GM12874 (cell line): ENCODE results near the gene SMPDL3B.

Experiments used
- TF ChIP-seq, protein P1 (sequence below): IDR thresholded peaks from 2 replicates; pipeline ENCODE4 v1.5.1; 2011; ENCODE audit warnings: low read depth, mild to moderate bottlenecking, control low read depth, low read length, moderate library complexity; ENCODE audit not compliant: insufficient read depth

The SMPDL3B gene

GRCh38 chr1:27954186-27954585, 19.4 kb downstream of the SMPDL3B start:
- TF ChIP-seq, protein P1, sequence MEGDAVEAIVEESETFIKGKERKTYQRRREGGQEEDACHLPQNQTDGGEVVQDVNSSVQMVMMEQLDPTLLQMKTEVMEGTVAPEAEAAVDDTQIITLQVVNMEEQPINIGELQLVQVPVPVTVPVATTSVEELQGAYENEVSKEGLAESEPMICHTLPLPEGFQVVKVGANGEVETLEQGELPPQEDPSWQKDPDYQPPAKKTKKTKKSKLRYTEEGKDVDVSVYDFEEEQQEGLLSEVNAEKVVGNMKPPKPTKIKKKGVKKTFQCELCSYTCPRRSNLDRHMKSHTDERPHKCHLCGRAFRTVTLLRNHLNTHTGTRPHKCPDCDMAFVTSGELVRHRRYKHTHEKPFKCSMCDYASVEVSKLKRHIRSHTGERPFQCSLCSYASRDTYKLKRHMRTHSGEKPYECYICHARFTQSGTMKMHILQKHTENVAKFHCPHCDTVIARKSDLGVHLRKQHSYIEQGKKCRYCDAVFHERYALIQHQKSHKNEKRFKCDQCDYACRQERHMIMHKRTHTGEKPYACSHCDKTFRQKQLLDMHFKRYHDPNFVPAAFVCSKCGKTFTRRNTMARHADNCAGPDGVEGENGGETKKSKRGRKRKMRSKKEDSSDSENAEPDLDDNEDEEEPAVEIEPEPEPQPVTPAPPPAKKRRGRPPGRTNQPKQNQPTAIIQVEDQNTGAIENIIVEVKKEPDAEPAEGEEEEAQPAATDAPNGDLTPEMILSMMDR, result no peak

- TF ChIP-seq, protein P1, result no peak
Observed at GRCh38 chr1:27955076-27955475, 20.3 kb downstream of the SMPDL3B start.

DNA sequence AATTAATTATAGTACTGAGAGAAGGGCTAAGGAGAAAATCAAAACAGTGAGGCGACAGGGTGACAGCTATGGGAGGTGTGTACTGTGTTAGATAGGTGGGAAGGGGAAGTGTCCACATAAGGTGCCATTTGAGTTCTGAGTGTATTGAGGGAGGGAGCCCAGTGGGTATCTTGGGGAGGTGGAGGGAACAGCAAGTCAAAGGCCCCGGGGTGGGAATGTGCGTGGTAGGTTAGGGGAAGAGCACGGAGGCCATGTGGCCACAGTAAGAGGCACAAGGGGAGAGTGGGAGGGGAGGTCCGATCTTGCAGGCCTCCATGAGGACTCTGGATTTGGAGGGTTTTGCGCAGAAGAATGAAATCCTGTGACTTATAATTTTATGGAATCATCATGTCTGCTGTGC, 22.0 kb downstream of the SMPDL3B start:
- TF ChIP-seq, protein P1, result no peak

DNA sequence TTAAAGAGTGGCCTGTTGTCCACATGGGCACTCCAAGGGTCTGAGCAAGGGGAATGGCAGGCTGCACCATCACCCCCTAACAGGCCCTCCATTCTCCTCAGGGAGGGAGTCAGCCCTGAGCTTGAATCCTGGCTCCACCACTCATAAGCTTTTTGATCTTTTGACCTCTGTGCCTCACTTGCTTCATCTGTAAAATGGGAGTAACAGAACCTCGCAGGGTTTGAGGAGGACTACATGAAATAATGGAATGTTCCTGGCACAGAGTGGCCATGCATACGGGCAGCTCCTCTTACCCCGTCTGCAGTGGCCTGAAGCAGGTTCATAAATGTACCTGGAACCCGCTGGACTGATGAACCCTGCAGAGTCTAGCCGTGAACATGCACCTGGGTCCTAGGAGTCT, 22.9 kb downstream of the SMPDL3B start:
- TF ChIP-seq, protein P1, result no peak

DNA sequence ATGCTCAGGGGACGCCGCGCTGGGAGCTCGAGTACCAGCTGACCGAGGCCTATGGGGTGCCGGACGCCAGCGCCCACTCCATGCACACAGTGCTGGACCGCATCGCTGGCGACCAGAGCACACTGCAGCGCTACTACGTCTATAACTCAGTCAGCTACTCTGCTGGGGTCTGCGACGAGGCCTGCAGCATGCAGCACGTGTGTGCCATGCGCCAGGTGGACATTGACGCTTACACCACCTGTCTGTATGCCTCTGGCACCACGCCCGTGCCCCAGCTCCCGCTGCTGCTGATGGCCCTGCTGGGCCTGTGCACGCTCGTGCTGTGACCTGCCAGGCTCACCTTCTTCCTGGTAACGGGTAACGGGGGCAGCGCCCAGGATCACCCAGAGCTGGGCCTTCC, 23.7 kb downstream of the SMPDL3B start:
- TF ChIP-seq, protein P1, result no peak

- TF ChIP-seq, protein P1, result peak; percentile 73
Observed at GRCh38 chr1:27959792-27960603, 25.2 kb downstream of the SMPDL3B start, which contains the start of gene XKR8. XKR8 (plus strand) TSS chr1:27959973; CDS start chr1:27960070, 97 bp downstream.

DNA sequence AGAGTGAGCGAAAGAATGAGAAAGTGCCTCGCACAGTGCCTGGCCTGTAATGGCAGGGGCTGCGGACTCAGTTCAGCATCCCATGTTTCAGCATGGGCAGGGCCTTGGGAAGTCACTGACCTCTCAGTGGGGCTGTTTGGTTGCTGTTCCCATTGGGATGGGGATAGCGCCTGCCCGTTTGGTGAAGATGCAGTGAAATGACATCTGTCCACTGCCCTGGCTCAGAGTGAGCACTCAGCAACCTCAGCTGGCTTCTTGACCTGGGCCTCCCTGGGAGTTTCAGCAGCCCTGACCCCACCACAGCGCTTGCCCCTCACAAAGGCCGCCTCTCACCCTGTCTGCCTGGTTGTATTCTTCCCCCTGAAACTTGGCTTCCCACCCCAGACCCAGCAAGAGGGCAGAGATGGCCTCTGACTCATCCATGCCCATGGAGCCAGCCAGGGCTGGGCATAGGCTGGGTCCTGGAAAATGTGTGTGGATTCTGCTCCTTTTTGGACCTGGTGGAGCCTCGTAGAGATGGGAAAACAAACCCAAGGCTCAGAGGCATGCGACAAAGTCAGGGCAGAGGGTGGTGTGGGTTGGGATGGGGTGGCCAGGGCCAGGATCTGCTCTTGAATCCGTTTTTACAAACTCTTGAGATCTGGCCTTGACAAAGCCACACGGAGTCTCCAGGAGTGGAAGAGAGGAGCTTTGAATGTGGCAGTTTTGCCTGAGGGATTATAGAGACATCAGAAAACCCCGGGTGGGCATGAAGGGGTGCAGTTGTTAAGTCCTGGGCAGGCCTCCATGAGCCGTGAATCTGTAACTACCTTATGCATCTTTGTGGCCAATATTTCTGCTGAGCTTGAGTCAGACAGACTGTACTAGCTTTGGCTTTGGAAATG, 26.2 kb downstream of the SMPDL3B start:
- TF ChIP-seq, protein P1, result no peak
